ENCODE results near the gene TTF1. TPM values are rescaled to one million over a fixed set of nuclear protein-coding genes. Genes with fewer than 3 reads are reported as not detected.

The TTF1 gene
- polyA plus RNA-seq, 4 donors, result 18.0 to 20.9 (median 19.3) TPM

DNA sequence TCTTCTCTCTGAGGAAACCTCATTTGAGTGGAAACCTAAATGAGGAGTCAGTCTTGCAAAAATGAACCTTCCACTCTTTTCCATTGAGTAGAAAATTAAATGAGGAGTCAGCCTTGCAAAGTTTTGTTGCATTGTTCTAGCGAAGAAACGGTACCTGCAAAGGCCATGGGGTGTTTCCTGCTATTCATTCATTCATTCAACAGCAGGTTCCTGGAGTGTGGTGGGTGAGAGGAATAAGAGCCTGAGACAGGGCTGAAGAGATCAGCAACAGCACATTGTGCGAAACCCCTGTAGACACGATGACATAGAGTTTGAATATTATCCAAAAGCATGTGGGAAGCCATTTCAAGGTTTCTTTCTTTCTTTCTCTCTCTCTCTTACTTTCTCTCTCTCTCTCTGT lies 37.2 kb downstream of the TTF1 start:
- no peak for DNase-seq (ENCODE audit: low read depth in 4 of 4, low spot score in 2 of 4)

DNA sequence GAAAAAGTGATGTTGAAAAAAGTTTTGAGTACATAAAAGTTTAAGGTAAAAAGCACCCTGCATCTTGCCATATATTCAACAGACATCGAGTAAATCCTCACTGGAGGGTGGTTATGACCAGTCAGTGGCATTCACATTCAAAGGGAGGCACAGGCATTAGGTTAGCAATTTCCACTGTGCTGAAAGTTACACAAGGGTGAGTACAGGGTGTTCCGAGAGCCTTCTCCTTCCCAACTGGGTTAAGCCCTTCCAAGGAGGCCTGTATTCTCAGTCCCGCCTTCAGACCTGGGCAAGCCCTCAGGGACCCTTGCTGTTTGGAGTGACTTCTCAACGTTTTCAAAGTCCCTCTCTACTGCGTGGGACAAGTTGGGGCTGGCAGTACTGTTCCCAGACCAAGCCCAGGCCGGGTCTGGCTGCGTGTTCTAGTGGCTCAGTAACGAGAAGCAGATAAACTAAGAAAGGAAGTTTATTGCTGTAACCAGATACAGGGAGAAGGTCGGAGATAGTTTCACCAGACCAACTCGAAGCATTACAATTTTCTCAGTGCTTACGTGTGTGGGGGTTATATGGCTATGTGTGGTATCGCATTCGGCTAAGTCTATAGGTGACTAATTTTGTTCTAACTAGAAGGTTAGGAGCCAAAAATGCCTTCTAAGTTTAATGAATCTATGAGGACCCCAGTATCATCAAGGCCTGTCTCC lies 38.9 kb downstream of the TTF1 start:
- DNase-seq (ENCODE audit: low read depth in 4 of 4, low spot score in 2 of 4), result no peak

DNA sequence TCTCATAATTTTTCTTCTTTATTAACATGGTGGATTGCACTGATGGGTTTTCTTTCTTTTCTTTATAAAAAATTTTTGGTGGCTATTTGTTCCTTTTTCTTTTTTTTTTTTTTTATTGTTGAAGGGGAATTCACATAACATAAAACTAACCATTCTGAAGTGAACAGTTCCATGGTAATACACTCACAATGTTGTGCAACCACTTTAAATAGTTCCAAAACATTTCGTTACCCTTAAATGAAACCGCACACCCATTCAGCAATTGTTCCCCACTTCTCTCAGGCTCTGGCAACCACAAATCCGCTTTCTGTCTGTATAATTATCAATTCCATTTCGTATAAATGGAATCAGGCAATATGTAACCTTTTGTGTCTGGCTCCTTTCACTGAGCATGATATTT lies 40.2 kb downstream of the TTF1 start:
- no peak for DNase-seq (ENCODE audit: low read depth in 4 of 4, low spot score in 2 of 4)

DNA sequence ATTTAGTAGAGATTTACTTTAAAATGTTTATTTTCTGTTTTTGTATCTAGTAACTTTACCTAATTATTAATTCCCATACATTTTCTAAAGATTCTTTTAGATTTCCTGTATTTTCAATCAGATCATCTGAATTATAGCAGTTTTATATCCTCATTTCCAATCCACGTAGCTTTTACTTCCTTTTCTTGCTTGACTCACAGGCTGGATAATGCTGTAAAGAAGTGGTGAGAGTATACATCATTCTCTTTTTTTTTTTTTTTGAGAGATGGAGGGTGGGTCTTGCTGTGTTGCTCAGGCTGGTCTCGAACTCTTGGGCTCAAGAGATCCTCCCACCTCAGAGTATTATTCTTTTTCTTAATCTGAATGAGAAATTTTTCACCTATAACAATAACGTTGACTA lies 40.7 kb downstream of the TTF1 start:
- no peak for DNase-seq (ENCODE audit: low read depth in 4 of 4, low spot score in 2 of 4)

DNA sequence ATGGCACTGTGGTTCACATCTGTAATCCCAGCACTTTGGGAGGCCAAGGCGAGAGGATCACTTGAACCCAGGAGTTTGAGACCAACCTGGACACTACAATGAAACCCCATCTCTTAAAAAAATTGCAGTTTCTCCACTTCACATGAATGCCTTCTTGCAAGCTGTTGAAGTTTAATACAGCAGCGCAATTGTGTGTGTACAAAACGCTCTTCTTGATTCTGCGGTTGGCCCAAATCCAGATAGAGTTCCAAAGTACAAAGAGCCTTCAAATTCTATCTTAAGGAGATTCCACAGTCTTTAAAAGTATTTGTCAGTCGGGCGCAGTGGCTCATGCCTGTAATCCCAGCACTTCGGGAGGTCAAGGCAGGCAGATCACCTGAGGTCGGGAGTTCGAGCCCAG lies 42.6 kb downstream of the TTF1 start:
- DNase-seq (ENCODE audit: low read depth in 4 of 4, low spot score in 2 of 4), result no peak

DNA sequence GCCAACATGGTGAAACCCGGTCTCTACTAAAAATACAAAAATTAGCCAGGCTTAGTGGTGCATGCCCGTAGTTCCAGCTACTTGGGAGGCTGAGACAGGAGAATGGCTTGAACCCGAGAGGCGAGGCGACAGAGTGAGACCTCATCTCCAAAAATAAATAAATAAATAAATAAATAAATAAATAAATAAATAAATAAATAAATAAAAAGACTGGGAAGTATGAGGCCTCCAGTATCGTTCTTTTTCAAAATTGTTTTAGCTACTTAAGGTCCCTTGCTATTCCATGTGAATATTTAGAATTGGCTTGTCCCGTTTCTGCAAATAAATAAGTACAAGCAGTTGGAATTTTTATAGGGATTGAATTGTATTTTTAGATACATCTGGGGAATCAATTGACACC lies 48.9 kb downstream of the TTF1 start:
- DNase-seq (ENCODE audit: low read depth in 4 of 4, low spot score in 2 of 4), result no peak

DNA sequence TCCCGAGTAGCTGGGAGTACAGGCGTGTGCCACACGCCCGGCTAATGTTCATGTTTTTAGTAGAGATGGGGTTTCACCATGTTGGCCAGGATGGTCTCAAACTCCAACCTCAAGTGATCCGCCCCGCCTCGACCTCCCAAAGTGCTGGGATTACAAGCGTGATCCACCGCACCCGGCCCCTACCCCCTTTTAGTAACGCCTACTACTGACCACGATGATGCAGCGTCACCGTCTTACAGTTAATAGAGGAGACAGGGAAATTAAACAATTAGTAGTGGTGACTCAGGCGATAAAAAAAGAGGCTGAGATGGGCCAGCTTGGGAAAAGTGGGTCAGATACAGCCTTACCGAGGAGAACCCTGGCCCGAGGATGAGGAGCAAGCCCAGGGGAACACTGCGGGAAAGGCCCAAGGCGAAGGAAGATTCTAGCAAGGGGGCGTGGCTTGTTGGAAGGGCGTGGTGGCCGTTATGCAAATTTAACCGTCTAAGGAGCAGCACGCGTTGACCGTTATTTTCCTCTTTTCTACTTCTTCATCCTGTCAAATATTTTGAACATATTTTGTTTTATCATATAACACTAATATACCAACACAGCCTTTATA lies 50.2 kb downstream of the TTF1 start:
- DNase-seq (ENCODE audit: low read depth in 4 of 4, low spot score in 2 of 4), result no peak

DNA sequence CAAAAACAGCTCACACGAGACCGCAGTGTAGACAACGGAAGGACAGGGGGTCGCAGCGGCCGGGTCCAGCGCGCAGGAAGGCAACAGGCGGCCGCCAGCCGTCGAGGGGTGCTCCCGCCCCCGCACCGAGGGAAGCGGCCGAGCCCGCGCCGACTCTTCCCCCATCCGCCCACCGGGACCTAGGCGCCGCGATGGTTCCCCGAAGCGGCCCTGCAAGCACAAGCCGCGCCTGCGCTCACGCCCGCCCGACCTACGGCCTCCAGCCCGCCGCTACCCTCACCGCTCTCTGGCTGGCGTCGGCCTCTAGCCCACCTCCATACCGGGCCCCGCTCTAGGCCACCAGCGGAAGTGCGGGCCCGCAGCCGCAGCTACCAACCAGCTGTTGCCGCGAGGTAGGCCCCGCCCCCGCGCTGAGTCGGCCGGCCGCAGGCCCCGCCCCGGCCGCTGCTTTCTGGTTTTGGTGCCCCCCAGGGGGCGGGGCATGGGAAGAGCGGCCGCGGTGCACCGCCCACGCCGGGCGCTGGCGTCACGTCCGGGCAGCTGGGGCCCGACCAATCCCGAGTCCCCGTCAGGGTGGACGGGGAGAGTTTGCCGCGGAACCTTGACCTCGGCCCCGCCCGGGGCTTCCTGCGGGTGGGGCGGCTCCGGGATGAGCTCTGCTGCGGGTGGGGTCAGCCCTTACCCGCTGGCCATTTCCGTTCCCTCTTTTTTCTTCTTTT lies 51.8 kb downstream of the TTF1 start, which contains the start of gene SETX:
SETX (minus strand) TSS at position 350 of the 719 bp plus-strand sequence. CDS start 5,558 bp downstream, outside the sequence.
- peak; percentile 90 to 95 (median 93) for DNase-seq (ENCODE audit: low read depth in 4 of 4, low spot score in 2 of 4)

DNA sequence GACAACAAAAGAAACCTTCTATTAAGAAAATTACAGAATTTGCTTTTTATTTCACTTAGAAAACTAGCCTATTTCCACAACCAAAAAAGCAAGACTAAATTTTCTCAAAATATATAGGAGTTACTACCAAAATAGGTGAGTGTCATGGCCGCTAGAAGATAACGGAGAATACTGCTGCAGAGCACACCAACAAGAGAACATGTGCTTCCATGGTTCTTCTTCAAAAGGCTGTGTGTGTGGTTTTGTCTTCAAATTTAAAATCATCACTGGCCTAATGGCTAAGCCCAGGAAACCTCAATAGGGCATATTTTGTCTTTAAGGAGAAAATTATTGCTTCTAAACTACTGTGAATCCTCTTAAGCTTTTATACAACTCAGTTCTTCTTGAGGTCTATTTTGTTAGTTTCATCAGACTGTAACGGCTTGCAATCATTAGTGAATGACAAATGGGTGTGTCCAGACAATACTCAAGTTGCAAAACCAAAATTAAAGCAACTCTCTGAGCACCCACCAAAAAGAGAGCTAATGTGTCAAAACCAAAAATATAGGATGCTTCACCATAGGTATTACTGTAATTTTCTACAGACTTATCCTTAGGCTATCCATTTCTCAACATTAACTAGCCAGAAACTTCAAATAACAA lies 55.1 kb downstream of the TTF1 start:
- DNase-seq (ENCODE audit: low read depth in 4 of 4, low spot score in 2 of 4), result no peak

DNA sequence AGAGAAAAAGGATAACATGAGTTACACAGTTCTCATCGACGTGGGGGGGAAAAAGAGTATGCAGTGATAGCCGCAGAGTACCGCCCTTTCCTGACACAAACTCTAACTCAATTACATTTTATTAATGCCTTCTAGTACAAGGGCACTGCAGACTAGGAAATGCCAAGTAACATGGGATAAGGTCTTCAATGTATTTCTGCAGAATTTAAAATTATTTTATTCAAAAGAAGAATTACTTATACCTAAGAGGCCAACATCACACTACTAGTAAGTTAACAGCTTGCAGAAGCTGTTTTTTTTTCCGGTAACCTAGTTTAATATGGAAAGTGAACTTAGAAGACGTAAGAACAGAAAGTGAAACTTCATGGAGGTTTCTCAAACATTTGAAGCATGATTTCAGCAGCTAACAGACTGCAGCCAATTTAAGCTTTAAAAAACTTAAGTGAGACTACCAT lies 55.8 kb downstream of the TTF1 start:
- DNase-seq (ENCODE audit: low read depth in 4 of 4, low spot score in 2 of 4), result no peak

DNA sequence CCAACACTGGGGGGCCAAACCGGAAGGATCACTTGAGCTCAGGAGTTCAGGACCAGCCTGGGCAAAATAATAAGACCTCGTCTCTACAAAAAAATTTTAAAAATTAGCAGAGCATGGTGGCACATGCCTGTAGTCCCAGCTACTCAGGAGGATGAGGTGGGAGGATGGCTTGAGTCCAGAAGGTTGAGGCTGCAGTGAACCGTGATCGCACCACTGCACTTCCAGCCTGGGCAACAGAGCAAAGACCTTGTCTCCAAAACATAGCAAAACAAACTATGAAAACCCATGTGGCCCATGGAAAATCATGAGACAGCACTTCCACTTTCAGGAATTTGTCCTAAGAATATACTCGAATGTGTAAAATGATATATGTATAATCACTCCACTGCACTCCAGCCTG lies 58.0 kb downstream of the TTF1 start:
- DNase-seq (ENCODE audit: low read depth in 4 of 4, low spot score in 2 of 4), result no peak

DNA sequence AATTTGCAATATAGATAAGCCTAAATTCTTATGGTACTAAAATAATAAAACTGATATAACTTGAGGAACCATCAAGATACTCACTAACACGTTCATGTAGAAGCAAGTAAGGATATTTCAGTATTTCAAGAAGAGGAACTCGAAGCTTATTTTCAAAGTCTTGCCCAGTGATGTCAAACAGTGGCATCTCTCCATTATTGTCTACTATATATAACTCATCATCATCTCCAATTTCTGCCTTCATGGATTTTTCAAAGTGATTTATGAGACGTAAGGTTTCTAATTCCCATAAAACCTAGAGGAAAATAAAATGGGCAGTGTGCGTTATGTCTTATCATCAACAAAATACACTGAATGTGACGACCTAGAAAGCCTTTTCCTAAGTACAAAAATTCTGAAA lies 60.5 kb downstream of the TTF1 start:
- DNase-seq (ENCODE audit: low read depth in 4 of 4, low spot score in 2 of 4), result no peak

DNA sequence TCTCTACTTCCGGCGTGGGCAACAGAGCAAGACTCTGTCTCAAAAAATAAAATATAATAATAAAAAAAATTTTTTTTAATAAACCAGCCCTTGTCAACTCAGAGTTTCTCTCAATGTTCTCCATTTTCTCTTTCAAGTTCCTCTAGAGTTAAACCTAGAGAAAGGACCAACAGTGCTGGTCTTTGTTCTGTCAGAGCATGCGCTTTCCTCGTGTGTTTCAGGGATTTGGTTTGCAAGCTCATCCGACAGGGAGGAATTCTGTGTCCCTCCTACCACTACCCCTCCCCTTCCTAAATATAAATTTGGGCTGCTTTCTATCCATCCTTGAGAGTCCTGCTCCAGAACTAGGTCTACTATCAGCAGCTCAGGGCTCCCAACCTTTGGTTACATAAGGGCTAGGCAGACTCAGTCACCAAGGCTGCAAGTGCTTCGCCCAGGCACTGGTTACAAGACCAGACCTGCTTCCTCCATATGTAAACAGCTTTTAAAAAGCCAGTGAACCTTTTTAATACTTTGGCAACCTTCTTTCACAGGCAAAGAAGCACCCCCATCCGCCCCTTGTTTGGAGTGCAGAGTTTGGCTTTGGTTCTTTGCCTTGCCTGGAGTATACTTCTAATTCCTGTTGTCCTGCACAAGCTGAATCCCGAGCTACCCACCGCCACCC lies 65.3 kb downstream of the TTF1 start:
- no peak for DNase-seq (ENCODE audit: low read depth in 4 of 4, low spot score in 2 of 4)

DNA sequence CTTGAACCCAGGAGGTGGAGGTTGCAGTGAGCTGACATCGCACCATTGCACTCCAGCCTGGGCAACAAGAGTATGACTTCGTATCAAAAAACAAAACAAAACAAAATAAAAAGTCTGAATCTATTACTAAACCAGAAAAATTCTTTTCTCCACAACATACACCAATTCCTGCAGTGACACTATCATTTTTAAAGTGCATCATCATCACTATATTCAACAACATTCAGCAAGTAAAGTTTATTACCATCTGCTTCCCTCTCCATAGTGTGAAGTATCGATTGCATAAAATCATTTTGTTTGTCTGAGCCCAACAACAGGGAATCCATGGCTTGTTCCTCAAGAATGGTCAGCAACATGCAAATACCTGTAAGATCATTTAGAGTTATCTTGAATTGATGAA lies 72.3 kb downstream of the TTF1 start:
- no peak for DNase-seq (ENCODE audit: low read depth in 4 of 4, low spot score in 2 of 4)

DNA sequence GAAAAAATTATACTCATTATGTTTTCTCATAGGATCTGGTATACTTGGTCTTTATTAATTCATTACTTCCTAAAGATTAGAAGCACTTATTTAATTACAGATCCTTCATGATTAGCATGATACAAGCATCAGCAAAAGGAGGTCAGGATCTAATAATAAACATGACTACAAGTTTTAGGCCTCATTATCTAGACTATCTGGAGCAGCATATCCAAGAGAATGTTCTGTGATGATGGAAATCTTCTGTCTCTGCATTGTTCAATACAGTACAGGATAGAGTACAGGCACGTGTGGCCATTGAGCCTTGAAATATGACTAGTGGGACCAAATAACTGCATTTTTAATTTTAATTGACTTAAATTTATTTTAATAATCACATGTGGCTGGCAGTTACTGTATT lies 73.1 kb downstream of the TTF1 start:
- DNase-seq (ENCODE audit: low read depth in 4 of 4, low spot score in 2 of 4), result no peak

DNA sequence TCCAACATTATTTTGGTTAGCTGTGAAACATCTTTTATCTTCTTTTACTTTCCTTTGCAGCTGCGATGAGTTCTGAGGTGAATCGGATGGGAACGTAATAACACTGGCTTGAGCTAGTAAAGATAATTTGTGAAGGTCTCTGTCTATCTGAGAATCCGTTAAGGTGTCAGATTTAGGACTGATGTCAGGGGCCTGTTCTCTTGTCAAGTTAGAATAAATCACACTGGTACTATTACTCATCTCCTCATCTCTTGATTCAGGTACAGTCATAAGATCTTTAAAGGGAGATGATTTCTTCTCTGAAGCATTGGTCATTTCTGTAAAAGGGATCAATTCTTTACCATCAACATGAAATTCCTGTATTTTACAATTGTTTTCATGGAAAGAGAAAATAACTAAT lies 78.1 kb downstream of the TTF1 start:
- no peak for DNase-seq (ENCODE audit: low read depth in 4 of 4, low spot score in 2 of 4)

DNA sequence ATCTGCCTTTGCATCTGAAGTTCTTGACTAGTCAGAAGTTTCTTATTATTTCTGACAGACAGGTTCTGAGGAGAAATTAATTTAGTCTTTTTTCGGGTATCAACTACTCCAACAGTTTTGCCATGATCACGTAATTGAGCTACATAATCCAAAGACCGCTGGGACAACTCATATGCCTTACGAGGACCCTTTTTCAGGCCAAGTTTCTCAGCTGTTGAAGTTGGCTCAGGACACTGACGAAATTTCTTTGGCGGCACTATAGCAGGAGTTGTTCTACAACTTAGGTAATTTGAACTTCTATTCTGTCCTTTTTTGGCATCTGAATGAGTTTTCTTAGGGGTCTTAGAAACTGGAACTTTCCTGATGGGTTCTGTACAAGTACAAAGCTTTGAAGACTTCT lies 79.1 kb downstream of the TTF1 start:
- DNase-seq (ENCODE audit: low read depth in 4 of 4, low spot score in 2 of 4), result no peak

All from left renal cortex interstitium (tissue), 4 donors.